Measurements from ENCODE around the gene ADGRD2. TPM values are rescaled to one million over a fixed set of nuclear protein-coding genes. Genes with fewer than 3 reads are reported as not detected.

Gene ADGRD2
- total RNA-seq, 1 experiment from 2014 or later: 1.5 TPM

DNA sequence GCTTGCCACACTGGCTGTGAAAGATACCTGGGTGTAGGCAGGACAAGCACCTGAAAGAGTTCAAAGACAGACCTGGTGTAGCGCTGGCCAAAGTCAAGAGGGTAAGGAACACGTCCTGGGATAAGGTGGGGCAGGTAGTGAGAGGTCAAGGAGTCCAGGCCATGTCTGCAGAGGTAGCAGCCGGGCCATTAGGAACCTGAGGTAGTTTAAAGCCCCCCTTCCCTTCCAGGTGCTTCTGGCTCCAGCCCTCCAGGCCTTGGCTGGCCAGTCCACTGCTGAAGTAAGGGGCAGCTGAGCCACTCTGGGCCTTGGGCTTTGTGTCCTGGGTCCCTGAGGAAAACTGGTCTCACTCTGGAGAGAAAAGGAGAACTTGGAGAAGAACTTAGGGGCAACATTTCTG, 70.9 kb downstream of the ADGRD2 start:
- no peaks in the 10 kb centered on the region for H3K27me3 ChIP-seq (ENCODE audit: insufficient read depth, low read length)
- no peak overlapping the region for H2BK120ac ChIP-seq (ENCODE audit: low read depth, low read length, poor library complexity, severe bottlenecking)
- H2BK5ac ChIP-seq (ENCODE audit: insufficient read length, low read length): no peak overlapping the region
- H3K27ac Mint-ChIP-seq: no peak overlapping the region
- no peaks in the 10 kb centered on the region for H3K79me1 ChIP-seq (ENCODE audit: insufficient read depth, low read depth, low read length, poor library complexity, severe bottlenecking)
- H4K8ac ChIP-seq (replicated peaks; ENCODE audit: insufficient read length, low read depth, low read length): no peak overlapping the region
- no peak overlapping the region for H3K4me2 ChIP-seq (ENCODE audit: insufficient read depth, insufficient read length, low read length)
- no peak overlapping the region for H3K23ac ChIP-seq (ENCODE audit: insufficient read length, low read depth, low read length)
- no peaks in the 10 kb centered on the region for H3K4me1 ChIP-seq (ENCODE audit: insufficient read depth, low read length)
- H2BK15ac ChIP-seq (ENCODE audit: low read depth, low read length): no peak overlapping the region
- no peak overlapping the region for H3K14ac ChIP-seq (ENCODE audit: insufficient read depth, low read length)
- peaks cover 2% of the 10 kb centered on the region for H3K23me2 ChIP-seq (ENCODE audit: insufficient read length, low read depth, low read length, poor library complexity, severe bottlenecking)
- no peak overlapping the region for H3K9ac ChIP-seq (ENCODE audit: extremely low read depth, insufficient read length, low read length)
- H3K9me3 ChIP-seq (ENCODE audit: control insufficient read depth, low read depth, low read length): no peaks in the 10 kb centered on the region
- H2AK5ac ChIP-seq (ENCODE audit: insufficient read length, low read length): no peak overlapping the region
- no CpG with 5 or more reads among the region's 3 CpGs for WGBS (ENCODE audit: extremely low coverage, insufficient read length, low lambda C conversion rate)
- H2BK20ac ChIP-seq (ENCODE audit: low read depth, low read length, poor library complexity, severe bottlenecking): no peak overlapping the region
- no peak overlapping the region for H3K4me3 Mint-ChIP-seq
- H3K4ac ChIP-seq (ENCODE audit: low read depth, low read length): no peak overlapping the region
- H4K91ac ChIP-seq (ENCODE audit: insufficient read length, low read depth, low read length): no peak overlapping the region
- H4K5ac ChIP-seq (ENCODE audit: insufficient read length, low read depth, low read length): no peak overlapping the region
- H3K79me2 ChIP-seq (ENCODE audit: insufficient read depth, low read length): no peaks in the 10 kb centered on the region
- no peak for DNase-seq
- H3K4me1 Mint-ChIP-seq: peaks cover 14 to 16% of the 10 kb centered on the region in 2 experiments
- H2AFZ ChIP-seq (ENCODE audit: low read length): no peak overlapping the region
- no peaks in the 10 kb centered on the region; a peak in 1 of 5 replicates for H3K9me3 Mint-ChIP-seq
- TF ChIP-seq CTCF (conservative IDR thresholded peaks at IDR 0.05): no peak
- no peak overlapping the region for H3T11ph ChIP-seq (ENCODE audit: low read length)
- H3K27me3 Mint-ChIP-seq (ENCODE audit: low read depth): no peaks in the 10 kb centered on the region; the same call in 1 of the 2 replicates
- H3K18ac ChIP-seq (ENCODE audit: insufficient read length, low read depth, low read length): no peak overlapping the region
- H3K36me3 Mint-ChIP-seq (ENCODE audit: insufficient read depth in 1 of 3, low read depth in 3 of 3): peaks cover 39 to 45% (median 39%) of the 10 kb centered on the region in 3 experiments
- H3K56ac ChIP-seq (ENCODE audit: insufficient read length, low read depth, low read length): no peak overlapping the region
- H3K27ac ChIP-seq (ENCODE audit: insufficient read length, low read depth, low read length): no peak overlapping the region
- H4K20me1 ChIP-seq (ENCODE audit: control insufficient read depth, insufficient read depth, insufficient read length): no peaks in the 10 kb centered on the region
- no peak overlapping the region for H2BK12ac ChIP-seq (ENCODE audit: insufficient read length, low read depth, low read length)

All from H9 (cell line).